Measurements from ENCODE around the gene RNF113A. TPM values are rescaled to one million over a fixed set of nuclear protein-coding genes. Genes with fewer than 3 reads are reported as not detected.

Gene RNF113A
- polyA plus RNA-seq, 1 experiment = 15.7 TPM

DNA sequence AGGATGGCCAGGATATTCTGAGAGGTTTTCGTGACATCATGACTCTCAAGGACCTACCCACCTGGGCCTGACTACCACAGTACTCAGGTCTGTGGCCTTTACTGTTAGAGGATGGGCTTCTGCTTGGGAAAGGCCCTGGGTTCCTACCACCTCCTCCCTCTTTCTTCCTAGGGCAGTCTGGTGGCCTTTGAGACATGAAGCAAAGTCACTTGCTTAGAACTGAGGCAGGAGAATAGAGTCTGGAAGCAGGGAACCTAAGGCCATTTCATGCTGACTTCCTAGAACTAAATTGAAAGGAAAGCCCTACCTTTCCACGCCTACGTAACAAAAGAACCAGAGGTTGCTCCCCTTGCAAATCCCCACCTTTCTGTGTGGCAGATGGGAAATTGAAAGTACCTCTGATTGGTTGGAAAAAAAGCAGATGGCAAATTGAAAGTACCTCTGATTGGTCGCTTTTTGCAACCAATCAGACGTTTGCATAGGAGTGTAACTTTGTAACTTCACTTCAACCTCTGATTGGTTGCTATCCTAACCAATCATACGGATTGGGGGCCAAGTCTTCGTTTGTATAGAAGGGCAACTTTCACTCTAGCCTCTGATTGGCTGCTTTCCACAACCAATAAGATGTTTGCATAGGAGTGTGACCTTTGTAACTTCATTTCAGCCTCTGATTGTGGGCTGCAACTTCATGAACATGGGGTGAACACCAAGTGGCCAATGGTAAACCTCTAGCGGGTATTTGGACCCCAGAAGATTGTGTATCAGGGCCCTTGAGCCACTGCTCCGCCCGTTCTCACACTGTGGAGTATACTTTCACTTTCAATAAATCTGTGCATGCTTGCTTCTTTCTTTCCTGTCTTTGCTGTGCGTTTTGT is 14.3 kb upstream of the RNF113A start:
- Histone ChIP-seq H3K36me3 (ENCODE audit: control insufficient read depth, insufficient read depth, low read length) (no peaks in the 10 kb centered on the region), H3K4me3 (ENCODE audit: low read depth, low read length) (no peak overlapping the region), H3K27me3 (ENCODE audit: control insufficient read depth, insufficient read depth, low read length) (no peaks in the 10 kb centered on the region)
- POLR2A ChIA-PET = no interaction called here
- TF ChIP-seq, protein P1, sequence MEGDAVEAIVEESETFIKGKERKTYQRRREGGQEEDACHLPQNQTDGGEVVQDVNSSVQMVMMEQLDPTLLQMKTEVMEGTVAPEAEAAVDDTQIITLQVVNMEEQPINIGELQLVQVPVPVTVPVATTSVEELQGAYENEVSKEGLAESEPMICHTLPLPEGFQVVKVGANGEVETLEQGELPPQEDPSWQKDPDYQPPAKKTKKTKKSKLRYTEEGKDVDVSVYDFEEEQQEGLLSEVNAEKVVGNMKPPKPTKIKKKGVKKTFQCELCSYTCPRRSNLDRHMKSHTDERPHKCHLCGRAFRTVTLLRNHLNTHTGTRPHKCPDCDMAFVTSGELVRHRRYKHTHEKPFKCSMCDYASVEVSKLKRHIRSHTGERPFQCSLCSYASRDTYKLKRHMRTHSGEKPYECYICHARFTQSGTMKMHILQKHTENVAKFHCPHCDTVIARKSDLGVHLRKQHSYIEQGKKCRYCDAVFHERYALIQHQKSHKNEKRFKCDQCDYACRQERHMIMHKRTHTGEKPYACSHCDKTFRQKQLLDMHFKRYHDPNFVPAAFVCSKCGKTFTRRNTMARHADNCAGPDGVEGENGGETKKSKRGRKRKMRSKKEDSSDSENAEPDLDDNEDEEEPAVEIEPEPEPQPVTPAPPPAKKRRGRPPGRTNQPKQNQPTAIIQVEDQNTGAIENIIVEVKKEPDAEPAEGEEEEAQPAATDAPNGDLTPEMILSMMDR (IDR thresholded peaks at IDR 0.05; ENCODE audit: insufficient read depth, low read depth, low read length) = no peak
- CTCF ChIA-PET = no interaction called here
- no peak for DNase-seq (ENCODE audit: low read depth)

DNA sequence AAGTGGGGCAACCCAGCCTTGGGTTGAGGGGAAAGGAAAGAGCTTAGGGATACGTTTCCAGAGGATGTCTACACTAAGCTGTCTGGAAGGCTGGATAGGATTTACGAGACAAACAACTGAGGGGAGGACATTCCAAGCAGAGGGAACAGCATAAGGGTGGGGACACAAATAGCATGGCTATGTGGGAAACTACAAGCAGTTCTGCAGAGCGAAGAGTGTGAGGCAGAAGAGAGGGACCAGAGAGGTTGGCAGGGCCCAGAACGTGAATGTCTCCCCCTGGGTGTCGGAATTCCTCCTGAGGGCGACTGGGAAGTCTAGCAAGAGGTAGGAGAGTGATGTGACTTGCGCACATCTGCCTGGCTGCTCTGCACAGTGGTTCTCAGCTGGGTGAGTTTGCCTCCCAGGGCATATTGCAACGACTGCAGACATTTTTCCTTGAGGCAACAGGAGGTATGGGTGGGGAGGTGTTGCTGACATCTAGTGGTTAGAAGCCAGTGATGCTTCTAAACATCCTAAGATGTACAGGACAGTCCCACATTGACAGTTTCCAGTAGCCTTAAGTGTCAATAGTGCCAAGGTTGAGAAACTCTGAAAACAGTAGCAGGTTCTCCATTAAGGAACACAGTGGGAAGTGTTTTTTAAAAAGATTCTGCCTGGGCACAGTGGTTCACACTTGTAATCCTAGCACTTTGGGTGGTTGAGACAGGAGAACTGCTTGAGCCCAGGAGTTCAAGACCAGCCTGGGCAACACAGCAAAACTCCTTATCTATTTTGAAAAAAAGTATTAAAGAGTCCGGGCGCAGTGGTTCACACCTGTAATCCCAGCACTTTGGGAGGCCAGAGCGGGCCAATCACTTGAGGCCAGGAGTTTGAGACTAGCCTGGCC is 9.3 kb upstream of the RNF113A start:
- ChIA-PET CTCF (interaction anchor here (0.7 kb wide), 1 partner anchor 153 kb away, joined by 3 read pairs; no protein-coding TSS in a partner anchor), POLR2A (no interaction called here)
- no peaks in the 10 kb centered on the region for H3K27me3 ChIP-seq (ENCODE audit: control insufficient read depth, insufficient read depth, low read length)
- TF ChIP-seq, protein P1 (IDR thresholded peaks at IDR 0.05; ENCODE audit: insufficient read depth, low read depth, low read length) = peak; percentile 75
- no peak overlapping the region for H3K4me3 ChIP-seq (ENCODE audit: low read depth, low read length)
- DNase-seq (ENCODE audit: low read depth) = no peak
- H3K36me3 ChIP-seq (ENCODE audit: control insufficient read depth, insufficient read depth, low read length) = no peaks in the 10 kb centered on the region

DNA sequence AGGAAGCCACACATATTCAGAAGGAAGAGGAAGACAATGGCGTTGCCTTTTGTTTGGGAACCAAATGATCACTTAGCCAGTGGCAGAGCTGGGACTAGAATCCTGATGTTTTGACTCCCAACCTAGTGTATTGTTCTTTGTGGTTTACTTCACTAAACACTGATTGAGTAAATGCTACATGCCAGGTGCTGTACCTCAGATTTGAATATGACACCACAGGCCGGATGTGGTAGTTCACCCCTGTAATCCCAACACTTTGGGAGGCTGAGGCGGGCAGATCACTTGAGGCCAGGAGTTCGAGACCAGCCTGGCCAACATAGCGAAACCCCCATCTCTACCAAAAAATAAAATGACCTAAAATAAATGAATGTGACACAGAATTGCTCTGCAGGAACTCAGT is 8.5 kb upstream of the RNF113A start:
- CTCF ChIA-PET = no interaction called here
- H3K4me3 ChIP-seq (ENCODE audit: low read depth, low read length) = no peak overlapping the region
- H3K36me3 ChIP-seq (ENCODE audit: control insufficient read depth, insufficient read depth, low read length) = no peaks in the 10 kb centered on the region
- no peak for DNase-seq (ENCODE audit: low read depth)
- TF ChIP-seq, protein P1 (IDR thresholded peaks at IDR 0.05; ENCODE audit: insufficient read depth, low read depth, low read length) = no peak
- POLR2A ChIA-PET = no interaction called here
- H3K27me3 ChIP-seq (ENCODE audit: control insufficient read depth, insufficient read depth, low read length) = no peaks in the 10 kb centered on the region

DNA sequence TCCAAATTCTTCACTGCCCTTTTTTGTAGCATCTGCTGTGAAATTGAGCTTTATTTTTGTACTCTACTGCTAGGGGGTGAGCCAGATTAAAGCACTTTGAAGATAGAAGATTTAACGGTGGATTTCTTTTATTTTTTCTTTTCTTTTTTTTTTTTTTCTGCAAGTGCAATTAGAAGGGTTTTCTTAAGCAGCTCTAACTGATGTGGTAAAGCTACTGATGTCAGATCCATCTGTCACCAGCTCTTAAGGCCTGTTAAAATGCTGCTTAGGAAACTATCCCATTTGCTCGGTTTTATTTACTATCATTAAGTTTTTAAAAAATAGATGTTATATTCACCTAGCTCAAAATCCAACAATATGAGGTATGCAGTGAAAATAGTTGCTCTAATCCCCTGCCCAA is 7.2 kb upstream of the RNF113A start:
- no peak overlapping the region for H3K4me3 ChIP-seq (ENCODE audit: low read depth, low read length)
- no peaks in the 10 kb centered on the region for H3K36me3 ChIP-seq (ENCODE audit: control insufficient read depth, insufficient read depth, low read length)
- TF ChIP-seq, protein P1 (IDR thresholded peaks at IDR 0.05; ENCODE audit: insufficient read depth, low read depth, low read length) = no peak
- POLR2A ChIA-PET = no interaction called here
- DNase-seq (ENCODE audit: low read depth) = no peak
- CTCF ChIA-PET = interaction anchor here (0.7 to 1.6 kb wide), 2 partner anchors 9 to 266 kb away, joined by 3 to 8 read pairs; no protein-coding TSS in a partner anchor
- H3K27me3 ChIP-seq (ENCODE audit: control insufficient read depth, insufficient read depth, low read length) = no peaks in the 10 kb centered on the region

DNA sequence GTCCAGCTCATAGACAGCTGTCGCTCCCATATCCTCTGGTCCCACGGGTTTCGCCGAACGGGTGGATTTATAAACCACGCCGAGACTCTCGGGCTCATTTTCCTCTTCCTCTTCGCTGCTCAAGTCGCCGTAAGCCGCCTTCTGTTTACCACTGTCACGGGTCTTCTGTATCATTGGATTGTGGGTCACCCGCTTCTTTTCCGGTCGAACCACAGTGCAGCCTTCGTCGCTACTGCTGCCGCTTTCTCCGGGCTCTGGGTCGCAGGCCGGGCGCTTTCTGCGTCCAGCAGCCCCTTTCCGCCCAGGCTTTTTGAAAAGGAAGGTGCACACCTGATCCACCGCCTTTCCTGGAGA is 311 bp downstream of the RNF113A start:
- DNase-seq (ENCODE audit: low read depth) = no peak
- Histone ChIP-seq H3K4me3 (ENCODE audit: low read depth, low read length) (peak overlapping the region; percentile 59), H3K36me3 (ENCODE audit: control insufficient read depth, insufficient read depth, low read length) (no peaks in the 10 kb centered on the region), H3K27me3 (ENCODE audit: control insufficient read depth, insufficient read depth, low read length) (no peaks in the 10 kb centered on the region)
- POLR2A ChIA-PET = no interaction called here
- TF ChIP-seq, protein P1 (IDR thresholded peaks at IDR 0.05; ENCODE audit: insufficient read depth, low read depth, low read length) = no peak
- CTCF ChIA-PET = interaction anchor here (1.5 kb wide), 1 partner anchor 18 kb away, joined by 3 read pairs; the partner anchor contains the start of gene UPF3B

All from BJ (cell line).